ENCODE measurements around the gene MRPS31.
A peak's percentile ranks its signal among the peaks of the same experiment; 100 is the strongest.
"Not testable (repeated sequence)": the region's sequence is repeated elsewhere in the genome, so short reads cannot be mapped to it uniquely, and the experiment has no call there.

The MRPS31 gene

DNA sequence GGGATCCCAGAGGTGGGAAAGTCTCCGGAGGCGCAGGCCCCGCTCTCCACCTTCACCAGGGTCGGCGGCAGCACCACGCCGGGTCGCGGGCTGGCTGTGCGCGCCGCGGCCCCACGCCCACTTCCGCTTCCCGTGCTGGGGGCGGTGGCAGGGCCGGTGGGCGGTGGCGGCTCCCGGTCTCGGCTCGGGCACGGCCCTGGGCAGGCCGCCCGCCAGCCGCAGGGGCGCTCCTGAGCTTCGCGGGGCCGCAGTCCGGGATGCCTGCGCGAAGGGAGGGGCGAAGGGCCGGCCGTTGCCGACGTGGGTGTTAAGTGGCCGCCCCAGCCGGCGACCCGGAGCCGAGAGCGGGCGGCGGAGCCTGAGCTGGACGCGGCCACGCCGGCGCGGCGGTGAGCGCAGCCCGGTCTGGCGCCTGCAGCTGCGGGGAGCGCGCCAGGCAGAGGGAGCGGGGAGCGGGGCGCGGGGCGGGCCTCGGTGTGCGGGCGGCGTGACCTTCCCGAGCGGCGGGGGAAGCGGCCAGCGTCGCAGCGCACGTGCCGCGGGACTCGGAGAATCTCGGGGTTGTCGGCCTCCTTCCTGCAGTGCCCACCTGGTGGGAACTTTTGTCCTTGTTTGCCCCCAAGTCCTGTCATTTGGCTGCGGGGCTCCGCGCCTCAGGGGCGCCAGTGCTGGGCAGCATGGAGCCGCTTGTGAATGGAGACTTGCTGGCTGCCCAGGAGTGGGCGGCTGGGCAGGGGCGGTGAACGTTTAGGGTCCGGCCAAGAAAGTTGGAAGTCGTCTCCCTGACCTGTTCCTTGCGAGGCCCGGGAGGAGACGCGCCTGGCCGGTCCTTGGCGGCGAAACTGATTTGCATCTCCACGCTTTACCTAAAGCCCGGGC lies 18.5 kb upstream of the MRPS31 start, which contains the start of gene SLC25A15:
TSS of gene SLC25A15 (plus strand) at position 337 of the 879 bp plus-strand sequence. CDS start 3,616 bp downstream, outside the sequence.
- peak; percentile 77 for DNase-seq

- DNase-seq: not testable (repeated sequence)
These were observed 17.7 kb upstream of the MRPS31 start for GRCh38 chr13:40788540-40789274.

DNA sequence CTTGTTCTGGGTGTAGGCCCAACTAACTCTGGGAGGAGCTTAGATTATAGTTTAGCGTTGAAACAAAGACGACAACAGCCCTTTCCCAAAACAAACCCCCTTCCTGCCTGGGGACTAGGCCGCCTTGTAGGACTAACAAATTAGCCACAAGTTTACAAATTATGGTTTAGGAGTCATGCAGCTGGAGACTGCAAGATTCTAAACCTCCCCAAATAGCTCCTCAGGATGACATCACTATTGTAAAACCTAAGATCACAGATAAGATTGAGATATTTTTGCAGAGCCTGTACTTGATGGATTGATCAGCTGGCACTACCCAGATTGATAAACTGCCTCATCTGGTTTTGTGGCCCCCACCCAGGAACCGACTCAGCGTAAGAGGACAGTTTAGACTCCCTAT lies 16.1 kb upstream of the MRPS31 start:
- no peak for DNase-seq

DNA sequence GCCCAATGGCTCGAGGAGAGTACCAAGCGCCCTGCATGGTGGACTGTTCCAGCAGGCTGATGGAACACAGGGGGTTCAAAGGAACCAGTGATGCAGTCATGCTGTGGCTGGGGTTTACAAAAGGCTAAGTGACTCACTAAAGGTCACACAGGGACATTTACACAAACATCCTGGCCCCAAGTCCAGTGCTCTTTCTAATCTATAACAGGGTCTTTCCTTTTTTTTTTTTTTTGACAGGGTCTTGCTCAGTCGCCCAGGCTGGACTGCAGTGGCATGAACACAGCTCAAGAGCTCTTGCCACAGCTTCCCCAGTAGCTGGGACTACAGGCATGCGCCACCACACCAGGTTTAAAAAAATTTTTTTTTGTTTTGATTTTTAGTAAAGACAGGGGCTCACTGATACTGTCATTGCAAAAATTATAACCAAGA lies 15.6 kb upstream of the MRPS31 start:
- DNase-seq: no peak

DNA sequence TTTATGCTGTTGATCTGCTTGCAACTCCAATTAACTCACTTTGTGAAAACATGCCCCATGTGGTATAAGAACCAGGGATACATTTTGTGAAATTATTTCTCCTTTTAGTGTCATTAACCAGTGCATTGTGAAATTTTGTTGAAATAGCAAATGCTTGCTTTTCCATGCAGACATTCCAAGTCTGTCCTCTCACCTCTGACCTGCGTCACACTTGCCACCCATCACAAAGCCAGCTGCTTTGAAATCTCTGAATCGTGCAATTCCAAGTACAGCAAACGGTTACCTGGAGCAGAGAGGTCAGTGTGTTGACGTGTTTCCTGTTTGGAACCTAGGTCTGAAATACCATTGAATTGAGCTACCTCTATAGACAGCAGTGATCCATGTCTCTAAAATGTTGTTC lies 13.6 kb upstream of the MRPS31 start:
- DNase-seq: no peak

DNA sequence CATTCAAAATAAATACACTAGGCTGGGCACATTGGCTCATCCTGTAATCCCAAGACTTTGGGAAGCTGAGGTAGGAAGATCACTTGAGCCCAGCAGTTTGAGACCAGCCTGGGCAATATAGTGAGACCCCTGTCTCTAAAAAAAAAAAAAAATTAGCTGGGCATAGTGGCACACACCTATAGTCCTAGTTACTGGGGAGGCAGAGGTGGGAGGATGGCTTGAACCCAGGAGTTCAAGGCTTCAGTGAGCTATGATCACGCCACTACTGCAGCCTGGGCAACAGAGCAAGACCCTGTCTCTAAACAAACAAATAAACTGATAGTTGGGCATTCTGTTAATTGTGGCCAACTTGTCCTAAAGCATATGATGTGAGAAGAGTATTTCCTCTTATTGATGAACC lies 12.0 kb upstream of the MRPS31 start:
- DNase-seq: not testable (repeated sequence)

DNA sequence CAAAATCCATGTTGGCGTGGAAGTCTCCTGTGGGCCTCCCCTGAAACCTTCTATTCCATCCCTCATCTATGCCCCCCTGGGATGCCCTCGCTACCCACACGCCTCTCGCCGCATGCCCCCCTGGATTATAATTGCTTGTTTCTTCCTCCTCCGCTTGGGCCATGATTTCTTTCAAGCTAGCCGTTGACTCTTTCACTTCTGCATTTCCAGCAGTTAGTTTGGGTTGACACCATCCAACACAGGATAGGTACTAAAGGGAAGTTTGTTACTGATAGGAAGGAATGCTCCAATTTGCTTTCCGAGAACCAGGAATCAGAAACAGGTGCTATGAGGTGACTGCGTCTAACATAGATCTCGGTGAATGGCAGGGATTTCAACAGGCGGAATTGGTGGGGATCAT lies 10.7 kb upstream of the MRPS31 start:
- DNase-seq: no peak

DNA sequence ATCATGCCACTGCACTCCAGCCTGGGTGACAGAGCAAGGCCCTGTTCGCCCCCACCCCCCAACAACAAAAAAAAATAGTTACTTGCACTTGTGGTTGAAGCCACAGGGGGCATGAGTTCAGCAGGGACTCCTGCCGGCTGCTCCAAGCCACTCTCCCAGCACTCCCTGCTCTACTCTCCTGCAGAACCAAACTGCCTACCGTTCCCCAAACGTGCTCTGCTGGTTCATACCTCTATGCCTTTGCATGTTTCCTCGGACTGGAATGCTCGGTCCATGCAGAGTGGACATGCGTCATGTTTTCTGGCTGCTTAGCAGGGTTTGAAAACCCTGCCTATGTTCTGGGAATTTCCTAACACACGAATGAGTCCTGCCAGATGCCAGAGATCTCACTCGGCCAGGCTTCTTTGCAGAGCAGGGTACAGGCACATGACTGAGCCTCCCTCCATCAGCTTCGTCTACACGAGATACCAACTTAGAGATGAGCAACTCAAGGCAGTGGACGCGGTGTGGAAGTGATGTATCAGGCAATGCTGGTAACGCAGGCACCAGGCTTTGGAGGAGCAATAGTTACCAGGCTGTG lies 9.9 kb upstream of the MRPS31 start:
- no peak for DNase-seq

DNA sequence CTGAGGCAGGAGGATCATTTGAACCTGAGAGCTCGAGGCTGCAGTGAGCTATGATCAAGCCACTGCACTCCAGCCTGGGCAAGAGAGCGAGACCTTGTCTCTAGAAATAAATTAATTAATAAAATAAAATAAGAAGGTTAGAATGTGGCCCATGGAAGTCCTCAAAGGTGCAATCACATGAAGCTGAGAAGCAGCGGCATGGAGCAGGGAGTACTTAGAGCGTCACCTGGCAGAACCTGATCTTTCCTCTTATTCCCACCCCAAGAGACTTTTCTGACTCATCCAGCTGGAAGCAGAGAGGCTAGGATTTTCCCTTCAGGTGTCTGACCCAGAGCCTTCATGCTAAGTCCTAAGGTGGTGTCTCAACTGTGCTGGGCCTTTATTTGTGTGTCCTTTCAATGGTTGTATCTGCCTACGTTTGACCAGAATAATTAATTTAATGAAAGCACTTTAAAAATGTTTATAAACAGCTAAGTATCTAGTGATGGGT lies 8.9 kb upstream of the MRPS31 start:
- no peak for DNase-seq

DNA sequence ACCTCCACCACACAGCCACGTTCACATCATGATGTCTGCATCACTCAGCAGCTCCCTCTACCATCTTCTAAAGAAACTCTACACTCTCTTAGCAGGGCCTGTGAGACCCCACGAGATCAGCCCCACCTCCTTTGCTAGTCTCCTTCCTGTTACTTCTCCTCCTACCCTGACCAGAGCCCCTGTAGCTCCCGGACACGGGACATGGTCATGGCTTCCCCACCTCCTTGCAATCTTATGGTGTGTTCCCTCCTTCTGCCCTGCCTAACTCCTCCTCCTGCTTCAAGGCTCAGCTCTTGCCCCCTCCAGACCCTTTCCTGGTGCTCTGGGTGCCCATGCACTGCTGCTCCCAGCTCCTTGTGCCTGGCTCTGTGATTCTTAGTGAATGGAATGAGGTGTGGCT lies 8.1 kb upstream of the MRPS31 start:
- DNase-seq: no peak

DNA sequence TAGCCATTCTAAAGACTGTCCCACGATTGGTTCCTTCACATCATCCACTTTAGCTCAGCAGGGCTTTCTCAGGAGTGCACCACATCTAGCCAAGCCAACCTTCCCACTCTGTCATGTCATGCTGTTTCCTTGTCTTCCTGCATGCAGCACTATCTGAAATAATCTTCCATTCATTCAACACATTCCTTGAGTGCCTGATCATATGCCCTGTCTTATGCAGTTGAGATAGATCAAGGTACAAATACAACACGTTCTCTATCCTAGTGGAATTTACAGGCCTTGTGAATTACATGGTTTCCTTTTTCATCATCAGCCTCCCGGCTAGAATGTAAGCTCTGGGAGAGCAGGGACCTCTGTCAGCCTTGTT lies 6.8 kb upstream of the MRPS31 start:
- DNase-seq: no peak

- DNase-seq: peak; percentile 20
These were observed 6.3 kb upstream of the MRPS31 start for GRCh38 chr13:40777166-40777808.

DNA sequence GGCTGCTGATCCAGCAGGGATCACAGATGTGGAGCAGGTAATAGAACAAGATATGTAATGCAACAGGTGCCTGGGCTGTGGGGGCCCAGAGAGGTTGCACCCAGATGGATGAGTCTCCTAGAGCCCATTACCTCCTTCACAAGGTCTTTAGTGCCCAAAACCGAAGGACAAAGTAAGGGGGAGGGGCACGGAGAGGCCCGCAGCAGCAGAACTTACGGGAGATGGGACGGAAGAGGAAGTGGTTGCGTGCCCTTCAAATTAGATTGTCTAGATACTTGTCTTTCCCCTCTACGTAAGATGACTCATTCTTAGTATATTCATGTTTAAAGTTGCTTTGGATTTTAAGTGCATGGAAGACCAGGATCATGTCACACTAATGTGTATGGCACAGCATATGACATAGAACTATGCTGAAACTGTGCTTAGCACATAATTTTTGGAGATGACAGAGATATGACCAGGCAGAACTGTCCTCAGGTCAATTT lies 5.7 kb upstream of the MRPS31 start:
- DNase-seq: peak; percentile 60

- no peak for DNase-seq
These were observed 5.2 kb upstream of the MRPS31 start for GRCh38 chr13:40776232-40776631.

DNA sequence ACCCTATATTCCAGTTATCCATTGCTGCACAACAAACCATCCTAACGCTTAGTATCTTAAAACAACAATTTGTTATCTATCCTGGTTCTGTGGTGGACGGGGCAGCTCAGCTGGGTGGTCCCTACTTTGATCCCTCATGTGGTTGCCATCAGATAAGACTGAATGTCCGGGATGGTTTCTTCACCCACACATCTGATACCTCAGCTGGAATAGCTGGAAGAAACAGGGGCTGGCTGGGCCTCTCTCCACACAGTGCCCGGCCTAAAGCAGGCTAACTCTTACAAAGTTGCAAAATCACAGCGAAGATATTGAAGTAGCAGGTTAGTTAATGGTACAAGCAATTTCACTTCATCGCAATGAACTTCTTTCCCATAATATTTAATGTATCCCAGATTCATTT lies 3.7 kb upstream of the MRPS31 start:
- DNase-seq: no peak

- DNase-seq: no peak
These were observed 1.9 kb upstream of the MRPS31 start for GRCh38 chr13:40772765-40773473.

DNA sequence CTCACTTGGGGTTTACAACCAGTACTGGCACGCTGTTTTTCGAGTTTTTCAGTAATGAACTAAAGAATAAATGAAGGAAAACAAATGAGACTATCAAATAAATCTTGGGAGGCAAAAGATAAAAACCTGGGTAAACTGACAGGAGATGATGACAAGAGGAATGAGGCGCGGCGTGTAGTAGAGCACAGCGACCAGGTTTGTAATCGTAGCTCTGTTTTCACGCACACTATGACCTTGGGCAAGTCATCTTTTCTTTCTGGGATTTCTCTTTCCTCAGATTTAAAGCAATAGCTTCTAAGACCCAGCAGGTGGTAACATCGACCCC lies 419 bp downstream of the MRPS31 start:
- DNase-seq: no peak

- no peak for DNase-seq
These were observed 1.0 kb downstream of the MRPS31 start for GRCh38 chr13:40769970-40770369.

DNA sequence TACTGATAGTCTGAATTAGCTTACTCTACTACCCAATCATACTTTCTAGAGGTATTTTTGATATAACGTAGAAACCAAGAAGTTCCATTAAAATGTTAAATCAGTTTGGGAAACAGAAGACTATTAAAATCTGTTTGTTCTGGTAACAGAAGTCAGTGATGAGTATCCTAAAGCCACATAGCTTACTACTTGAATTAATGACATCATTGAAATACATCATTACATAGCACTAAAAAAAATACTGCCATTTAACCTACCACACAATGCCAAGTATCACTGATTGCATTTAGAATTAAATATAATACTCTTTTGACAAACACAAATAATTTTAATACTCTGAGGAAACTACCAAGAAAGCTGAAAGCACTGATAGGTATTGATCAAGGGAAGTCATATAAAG lies 5.4 kb downstream of the MRPS31 start:
- no peak for DNase-seq

DNA sequence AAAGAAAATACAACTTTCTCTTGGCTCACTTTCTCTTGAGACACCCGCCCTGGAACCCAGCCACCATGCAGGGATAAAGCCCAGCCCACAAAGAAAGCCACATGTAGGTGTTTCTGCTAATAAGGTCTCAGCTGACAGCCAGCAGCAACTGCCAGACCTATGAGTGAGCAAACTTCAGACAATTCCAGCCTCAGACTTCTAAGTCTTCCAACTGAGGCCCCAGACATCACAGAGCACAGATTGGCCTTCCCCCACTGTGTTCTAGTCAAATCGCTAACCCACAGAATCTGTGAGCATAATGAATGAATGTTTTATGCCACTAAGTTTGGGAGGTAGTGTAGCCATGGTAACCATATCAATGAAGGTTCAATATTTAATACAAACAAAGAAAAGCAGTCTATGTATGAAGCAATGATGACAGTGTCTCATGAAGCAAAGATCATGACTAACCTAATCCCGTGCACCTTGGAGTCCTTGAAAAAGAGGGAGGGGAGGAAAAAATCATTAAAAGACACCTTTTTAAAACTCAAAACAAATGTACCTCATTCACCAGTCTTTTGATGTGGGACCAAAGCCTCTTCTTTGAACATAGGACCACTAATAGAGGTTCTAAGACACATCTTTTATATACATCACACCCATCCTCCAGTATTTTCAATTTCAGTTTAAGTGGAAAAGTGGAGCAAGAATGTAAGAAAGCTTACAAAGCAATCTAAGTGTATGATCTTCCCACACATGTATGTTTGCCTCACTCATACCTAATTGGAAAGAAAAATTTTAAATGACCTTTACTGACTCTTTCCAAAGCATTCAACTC lies 6.2 kb downstream of the MRPS31 start:
- peak; percentile 17 for DNase-seq

DNA sequence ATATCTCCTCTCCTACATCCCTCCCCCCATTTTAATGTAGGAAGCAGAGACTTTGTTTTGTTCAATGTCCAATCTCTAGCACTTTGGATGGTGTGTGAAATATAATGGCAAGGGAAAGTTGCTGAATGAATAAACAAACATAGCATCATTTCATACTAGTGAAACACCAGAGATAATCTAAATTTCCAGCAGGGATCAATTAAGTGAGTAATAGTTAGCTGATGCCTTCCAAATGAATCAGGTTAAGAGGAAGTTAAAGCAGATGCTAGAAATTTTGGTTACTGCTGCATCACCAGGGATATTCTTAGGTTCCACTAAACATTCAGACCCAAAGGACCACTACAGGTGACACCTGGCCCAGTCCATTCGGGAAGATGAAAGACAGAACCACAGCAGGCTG lies 8.1 kb downstream of the MRPS31 start:
- no peak for DNase-seq

DNA sequence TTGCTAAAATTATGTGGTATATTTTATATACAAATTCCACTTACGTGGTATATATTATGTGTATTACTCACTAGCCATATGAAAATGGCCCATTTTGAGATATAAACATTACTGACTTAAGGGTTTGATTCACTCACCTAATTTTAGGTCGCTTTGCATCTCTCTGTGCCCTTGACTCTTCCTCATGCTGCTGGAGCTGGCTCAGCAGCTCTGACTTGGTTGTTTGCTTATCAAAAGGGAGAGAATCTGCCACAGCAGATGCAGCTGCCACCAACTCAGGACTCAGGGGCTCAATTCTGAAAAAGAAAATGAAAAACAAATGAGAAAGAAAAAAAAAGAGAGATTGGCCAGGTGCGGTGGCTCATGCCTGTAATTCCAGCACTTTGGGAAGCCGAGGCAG lies 12.2 kb downstream of the MRPS31 start:
- DNase-seq: no peak
